NCI-H446 treated with DMSO at 0.1 percent for 48 hours (cell line): ENCODE data around the gene MEF2A.
"Not testable (repeated sequence)": the region's sequence is repeated elsewhere in the genome, so short reads cannot be mapped to it uniquely, and the experiment has no call there.

Source experiments
- DNase-seq: peaks from one replicate; lab custom pipeline; 2025; lab: John Stamatoyannopoulos, UW

The MEF2A gene

GRCh38 chr15:99731336-99732123 lies 165.7 kb downstream of the MEF2A start:
- no peak for DNase-seq

- no peak for DNase-seq
These were observed 166.5 kb downstream of the MEF2A start for GRCh38 chr15:99732124-99732750.

GRCh38 chr15:99732751-99733267 lies 167.0 kb downstream of the MEF2A start:
- DNase-seq: no peak

GRCh38 chr15:99733268-99734039 lies 167.7 kb downstream of the MEF2A start, which contains the start of gene LYSMD4:
LYSMD4 (minus strand) TSS chr15:99733437; CDS start chr15:99731999, 1,438 bp downstream.
- DNase-seq: peak; percentile 79

GRCh38 chr15:99734040-99734291 lies 168.2 kb downstream of the MEF2A start:
- DNase-seq: not testable (repeated sequence)

- DNase-seq: no peak
These were observed 168.8 kb downstream of the MEF2A start for GRCh38 chr15:99734575-99734974.

- no peak for DNase-seq
These were observed 170.1 kb downstream of the MEF2A start for GRCh38 chr15:99735868-99736267.

- no peak for DNase-seq
These were observed 170.9 kb downstream of the MEF2A start for GRCh38 chr15:99736702-99737101.

GRCh38 chr15:99738021-99738847 lies 172.4 kb downstream of the MEF2A start:
- no peak for DNase-seq

GRCh38 chr15:99741835-99742234 lies 176.1 kb downstream of the MEF2A start:
- no peak for DNase-seq

GRCh38 chr15:99744142-99744541 lies 178.4 kb downstream of the MEF2A start:
- no peak for DNase-seq

GRCh38 chr15:99745370-99746086 lies 179.7 kb downstream of the MEF2A start:
- no peak for DNase-seq

- DNase-seq: no peak
These were observed 183.6 kb downstream of the MEF2A start for GRCh38 chr15:99749386-99749785.

- DNase-seq: not testable (repeated sequence)
These were observed 184.5 kb downstream of the MEF2A start for GRCh38 chr15:99750326-99750725.

- DNase-seq: no peak
These were observed 186.8 kb downstream of the MEF2A start for GRCh38 chr15:99752556-99752955.

GRCh38 chr15:99753066-99753465 lies 187.3 kb downstream of the MEF2A start:
- no peak for DNase-seq

- peak; percentile 34 for DNase-seq
These were observed 190.1 kb downstream of the MEF2A start for GRCh38 chr15:99755692-99756409.

GRCh38 chr15:99762288-99762687 lies 196.5 kb downstream of the MEF2A start:
- no peak for DNase-seq

GRCh38 chr15:99763827-99764226 lies 198.0 kb downstream of the MEF2A start:
- DNase-seq: no peak

GRCh38 chr15:99764522-99764921 lies 198.7 kb downstream of the MEF2A start:
- no peak for DNase-seq
